ENCODE measurements around the gene PADI2. TPM values are rescaled to one million over a fixed set of nuclear protein-coding genes. Genes with fewer than 3 reads are reported as not detected.

The PADI2 gene
- 0.37 TPM for polyA plus RNA-seq (2013)

DNA sequence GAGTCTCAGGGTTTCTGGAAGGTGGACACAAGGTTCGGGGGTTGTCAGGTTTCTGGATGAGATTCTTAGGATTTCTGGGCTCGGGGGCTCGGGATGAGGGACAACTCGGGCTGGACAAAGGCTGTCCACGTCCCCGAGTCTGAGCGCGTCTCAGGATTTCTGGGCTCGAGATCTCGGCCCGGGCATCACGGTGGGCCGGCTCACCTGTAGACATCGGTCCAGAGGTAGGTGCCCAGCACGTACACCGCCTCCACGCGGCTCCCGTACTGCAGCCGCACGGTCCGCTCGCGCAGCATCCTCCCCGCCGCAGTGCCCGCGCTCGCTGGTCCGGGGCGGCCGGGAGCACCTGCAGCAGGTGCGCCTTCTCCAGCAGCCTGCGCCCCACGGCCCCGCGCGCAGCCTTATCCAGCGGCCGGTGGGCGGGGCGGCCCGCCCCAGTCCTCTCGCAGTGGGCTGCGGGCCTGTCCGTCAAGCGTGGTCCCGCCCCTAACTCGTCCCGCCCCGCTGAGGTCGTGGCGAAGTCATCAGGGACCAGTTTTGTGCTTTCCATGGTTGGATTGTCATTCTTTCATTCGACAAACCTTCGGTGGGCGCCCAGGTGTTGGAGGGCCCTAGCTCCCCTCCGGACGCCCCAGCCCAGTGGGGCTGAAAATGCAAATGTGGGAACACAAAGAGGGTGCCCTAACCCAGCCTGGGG lies at the start of gene PADI2:
Gene PADI2, minus strand, starts transcription at position 376 of the 697 bp plus-strand sequence. Its CDS starts 80 bp downstream, at position 296.
- under 1% methylated on average over 52 of the region's 58 CpGs for WGBS (ENCODE audit: insufficient coverage)
- peaks cover 6 to 48% (median 32%) of the 10 kb centered on the region in 4 experiments for H3K4me1 ChIP-seq (ENCODE audit: control extremely low read depth in 1 of 4, control insufficient read depth in 4 of 4, insufficient read depth in 4 of 4, low read length in 3 of 4)
- CTCF ChIA-PET, result interaction anchor here (1.1 kb wide), 1 partner anchor 65 kb away, joined by 3 read pairs; no protein-coding TSS in a partner anchor

DNA sequence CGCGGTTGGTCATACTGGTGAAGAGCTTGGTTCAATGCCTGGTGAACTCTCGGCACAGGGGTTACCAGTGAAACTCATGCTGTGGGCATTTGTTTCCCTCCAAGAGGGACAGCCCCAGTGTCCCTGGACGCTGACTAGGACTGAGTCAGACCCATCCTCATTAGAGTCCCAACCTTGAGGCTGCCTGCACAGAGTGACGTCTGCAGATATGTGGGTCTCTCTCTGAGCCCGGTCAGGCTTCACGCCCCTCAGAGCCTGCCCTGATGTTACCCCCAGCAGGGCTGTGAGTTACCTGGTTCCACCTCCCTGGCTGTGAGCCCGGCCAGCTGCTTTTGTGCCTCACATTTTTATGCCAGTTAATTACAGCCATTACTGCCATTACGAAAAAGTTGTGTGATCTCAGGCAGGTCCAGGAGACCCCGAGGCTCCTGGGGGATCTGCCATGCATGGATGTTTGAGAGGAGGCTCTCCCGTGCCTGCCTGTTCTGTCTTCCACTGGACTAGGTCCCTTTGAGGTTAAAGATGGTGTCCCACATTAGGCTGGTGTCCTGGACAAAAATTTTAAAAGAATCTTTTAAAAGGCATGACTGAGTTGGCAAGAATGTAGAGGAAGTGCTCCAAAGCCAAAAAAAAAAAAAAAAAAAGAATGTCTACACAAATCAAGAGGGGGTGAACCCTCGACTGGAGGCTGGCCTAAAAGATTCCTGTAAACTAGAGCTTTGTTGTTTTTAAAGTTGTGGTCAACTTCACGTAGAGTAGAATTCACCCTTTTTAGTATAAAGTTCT lies 49.0 kb upstream of the PADI2 start:
- WGBS (ENCODE audit: insufficient coverage), result 85% methylated on average over 12 of the region's 13 CpGs
- H3K27me3 ChIP-seq (replicated peaks in 2 of 5; ENCODE audit: control insufficient read depth in 4 of 5, insufficient read depth in 5 of 5, low read length in 4 of 5), result no peaks in the 10 kb centered on the region
- no peak overlapping the region for H3K27ac ChIP-seq (ENCODE audit: insufficient read depth in 1 of 2, low read depth in 1 of 2, low read length in 2 of 2, poor library complexity in 1 of 2, severe bottlenecking in 2 of 2)
- CTCF ChIA-PET, result interaction anchor here (0.8 to 1.7 kb wide), 5 partner anchors 14 to 67 kb away, joined by 3 to 5 read pairs (median 3); no protein-coding TSS in a partner anchor
- no peaks in the 10 kb centered on the region for H3K9me3 ChIP-seq (ENCODE audit: control extremely low read depth in 1 of 5, control insufficient read depth in 4 of 5, insufficient read depth in 2 of 5, low read depth in 1 of 5, low read length in 4 of 5)
- POLR2A ChIA-PET, result no interaction called here
- no peak for DNase-seq
- no peak overlapping the region for H3K4me3 ChIP-seq (ENCODE audit: control insufficient read depth in 1 of 7, extremely low read depth in 1 of 7, insufficient read depth in 4 of 7, low read depth in 2 of 7, low read length in 6 of 7)
- H3K4me1 ChIP-seq (ENCODE audit: control extremely low read depth in 1 of 4, control insufficient read depth in 4 of 4, insufficient read depth in 4 of 4, low read length in 3 of 4), result peaks cover 0 to 7% (median 0%) of the 10 kb centered on the region in 4 experiments
- H3K36me3 ChIP-seq (ENCODE audit: control insufficient read depth in 4 of 4, insufficient read depth in 4 of 4, low read length in 3 of 4), result no peaks in the 10 kb centered on the region

More for the DNA sequence above, at the start of gene PADI2:
- DNase-seq, result peak; percentile 57 to 76 (median 76)
- Histone ChIP-seq H3K36me3 (ENCODE audit: control insufficient read depth in 4 of 4, insufficient read depth in 4 of 4, low read length in 3 of 4) (no peaks in the 10 kb centered on the region), H3K4me3 (ENCODE audit: control insufficient read depth in 1 of 7, extremely low read depth in 1 of 7, insufficient read depth in 4 of 7, low read depth in 2 of 7, low read length in 6 of 7) (peak within 1 kb of the TSS; percentile 40 to 72 (median 55)), H3K9me3 (ENCODE audit: control extremely low read depth in 1 of 5, control insufficient read depth in 4 of 5, insufficient read depth in 2 of 5, low read depth in 1 of 5, low read length in 4 of 5) (no peaks in the 10 kb centered on the region), H3K27me3 (replicated peaks in 2 of 5; ENCODE audit: control insufficient read depth in 4 of 5, insufficient read depth in 5 of 5, low read length in 4 of 5) (peaks cover 0 to 27% (median 16%) of the 10 kb centered on the region in 5 experiments), H3K27ac (ENCODE audit: insufficient read depth in 1 of 2, low read depth in 1 of 2, low read length in 2 of 2, poor library complexity in 1 of 2, severe bottlenecking in 2 of 2) (no peak within 1 kb of the TSS)
- POLR2A ChIA-PET, result no interaction called here

DNA sequence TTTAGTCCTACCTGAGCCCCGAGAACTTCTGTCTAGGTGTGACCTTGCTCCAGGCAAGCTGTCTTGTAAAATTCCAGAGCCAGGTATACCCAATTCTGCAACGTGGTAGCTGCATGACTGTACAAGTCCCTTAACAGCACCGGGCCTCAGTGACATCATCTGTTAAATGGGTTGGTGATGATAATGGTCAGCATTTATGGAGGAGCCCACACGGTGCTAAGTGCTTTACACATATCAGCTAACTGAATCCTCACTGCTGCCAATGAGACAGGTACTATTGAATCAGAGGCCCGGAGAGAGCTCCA lies 48.5 kb upstream of the PADI2 start:
- WGBS (ENCODE audit: insufficient coverage), result 89% methylated on average over 5 of the region's 5 CpGs
- no peaks in the 10 kb centered on the region for H3K36me3 ChIP-seq (ENCODE audit: control insufficient read depth in 4 of 4, insufficient read depth in 4 of 4, low read length in 3 of 4)

DNA sequence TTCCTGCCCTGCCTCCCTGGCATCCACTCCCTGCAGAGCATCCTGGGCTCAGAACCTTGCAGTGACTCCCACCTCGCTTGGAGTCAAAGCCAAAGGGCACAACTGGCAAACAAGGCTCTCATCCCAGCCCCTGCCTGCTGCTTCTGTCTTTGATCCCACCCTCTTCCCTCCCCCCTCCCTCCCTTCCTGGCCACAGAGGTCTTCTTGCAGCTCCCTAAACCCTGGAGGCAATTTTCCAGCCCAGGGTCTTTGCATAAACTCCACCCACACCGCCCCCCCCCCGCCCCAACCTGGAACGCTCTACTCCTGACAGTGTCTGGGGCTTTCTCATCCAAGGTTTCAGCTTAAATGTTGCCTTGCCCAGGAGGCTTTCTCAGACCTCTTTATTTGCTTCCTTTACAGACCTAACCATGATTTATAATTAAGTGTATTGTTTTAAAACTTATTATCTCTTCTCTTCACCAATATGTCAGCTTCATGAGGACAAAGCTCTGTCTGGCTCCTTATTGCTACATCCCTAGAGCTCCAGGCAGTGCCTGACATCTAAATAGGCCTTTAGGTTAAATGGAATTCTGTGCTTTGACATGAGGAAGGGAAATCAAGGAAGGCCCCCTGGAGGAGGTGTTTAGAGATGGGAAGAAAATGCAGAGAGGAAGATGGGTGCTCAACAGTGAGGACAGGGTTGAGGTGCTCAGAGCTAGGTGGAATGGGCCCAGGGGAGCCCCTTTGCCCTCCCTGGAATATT lies 48.0 kb upstream of the PADI2 start:
- no peaks in the 10 kb centered on the region for H3K36me3 ChIP-seq (ENCODE audit: control insufficient read depth in 4 of 4, insufficient read depth in 4 of 4, low read length in 3 of 4)
- no peaks in the 10 kb centered on the region for H3K9me3 ChIP-seq (ENCODE audit: control extremely low read depth in 1 of 5, control insufficient read depth in 4 of 5, insufficient read depth in 2 of 5, low read depth in 1 of 5, low read length in 4 of 5)
- ChIA-PET POLR2A (no interaction called here), CTCF (interaction anchor here (0.8 to 1.7 kb wide), 5 partner anchors 9 to 72 kb away, joined by 3 to 5 read pairs (median 3); no protein-coding TSS in a partner anchor)
- 64% methylated on average over 2 of the region's 4 CpGs for WGBS (ENCODE audit: insufficient coverage)
- DNase-seq, result no peak
- H3K27ac ChIP-seq (ENCODE audit: insufficient read depth in 1 of 2, low read depth in 1 of 2, low read length in 2 of 2, poor library complexity in 1 of 2, severe bottlenecking in 2 of 2), result no peak overlapping the region
- H3K27me3 ChIP-seq (replicated peaks in 2 of 5; ENCODE audit: control insufficient read depth in 4 of 5, insufficient read depth in 5 of 5, low read length in 4 of 5), result no peaks in the 10 kb centered on the region
- peaks cover 0 to 7% (median 0%) of the 10 kb centered on the region in 4 experiments for H3K4me1 ChIP-seq (ENCODE audit: control extremely low read depth in 1 of 4, control insufficient read depth in 4 of 4, insufficient read depth in 4 of 4, low read length in 3 of 4)
- H3K4me3 ChIP-seq (ENCODE audit: control insufficient read depth in 1 of 7, extremely low read depth in 1 of 7, insufficient read depth in 4 of 7, low read depth in 2 of 7, low read length in 6 of 7), result no peak overlapping the region

More for the DNA sequence above, 48.5 kb upstream of the PADI2 start:
- Histone ChIP-seq H3K9me3 (ENCODE audit: control extremely low read depth in 1 of 5, control insufficient read depth in 4 of 5, insufficient read depth in 2 of 5, low read depth in 1 of 5, low read length in 4 of 5) (no peaks in the 10 kb centered on the region), H3K27ac (ENCODE audit: insufficient read depth in 1 of 2, low read depth in 1 of 2, low read length in 2 of 2, poor library complexity in 1 of 2, severe bottlenecking in 2 of 2) (no peak overlapping the region), H3K4me3 (ENCODE audit: control insufficient read depth in 1 of 7, extremely low read depth in 1 of 7, insufficient read depth in 4 of 7, low read depth in 2 of 7, low read length in 6 of 7) (no peak overlapping the region), H3K4me1 (ENCODE audit: control extremely low read depth in 1 of 4, control insufficient read depth in 4 of 4, insufficient read depth in 4 of 4, low read length in 3 of 4) (peaks cover 0 to 7% (median 0%) of the 10 kb centered on the region in 4 experiments), H3K27me3 (replicated peaks in 2 of 5; ENCODE audit: control insufficient read depth in 4 of 5, insufficient read depth in 5 of 5, low read length in 4 of 5) (no peaks in the 10 kb centered on the region)
- DNase-seq, result no peak
- ChIA-PET POLR2A (no interaction called here), CTCF (interaction anchor here (0.8 to 1.7 kb wide), 5 partner anchors 9 to 68 kb away, joined by 3 to 5 read pairs (median 3); no protein-coding TSS in a partner anchor)

DNA sequence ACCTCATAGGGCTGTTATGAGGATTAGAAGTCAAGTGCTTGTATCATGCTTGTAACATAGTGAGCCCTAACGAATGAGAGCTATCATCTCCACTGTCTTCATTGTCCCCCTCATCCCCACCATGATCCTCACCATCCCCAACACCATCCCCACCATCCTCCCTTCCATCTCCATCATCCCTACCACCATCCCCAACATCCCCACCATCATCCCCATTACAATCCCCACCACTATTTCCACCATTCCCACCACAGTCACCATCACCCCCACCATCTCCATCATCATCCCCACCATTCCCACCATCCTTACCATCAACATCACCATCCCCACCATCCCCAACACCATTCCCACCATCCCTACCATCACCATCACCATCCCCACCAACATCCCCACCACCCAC lies 46.6 kb upstream of the PADI2 start:
- POLR2A ChIA-PET, result no interaction called here
- Histone ChIP-seq H3K27ac (ENCODE audit: insufficient read depth in 1 of 2, low read depth in 1 of 2, low read length in 2 of 2, poor library complexity in 1 of 2, severe bottlenecking in 2 of 2) (no peak overlapping the region), H3K9me3 (ENCODE audit: control extremely low read depth in 1 of 5, control insufficient read depth in 4 of 5, insufficient read depth in 2 of 5, low read depth in 1 of 5, low read length in 4 of 5) (no peaks in the 10 kb centered on the region), H3K4me1 (ENCODE audit: control extremely low read depth in 1 of 4, control insufficient read depth in 4 of 4, insufficient read depth in 4 of 4, low read length in 3 of 4) (peaks cover 0 to 7% (median 0%) of the 10 kb centered on the region in 4 experiments), H3K4me3 (ENCODE audit: control insufficient read depth in 1 of 7, extremely low read depth in 1 of 7, insufficient read depth in 4 of 7, low read depth in 2 of 7, low read length in 6 of 7) (no peak overlapping the region), H3K27me3 (replicated peaks in 2 of 5; ENCODE audit: control insufficient read depth in 4 of 5, insufficient read depth in 5 of 5, low read length in 4 of 5) (no peaks in the 10 kb centered on the region), H3K36me3 (ENCODE audit: control insufficient read depth in 4 of 4, insufficient read depth in 4 of 4, low read length in 3 of 4) (no peaks in the 10 kb centered on the region)
- WGBS (ENCODE audit: insufficient coverage), result 100% methylated on average over 1 of the region's 1 CpG
- no peak for DNase-seq
- CTCF ChIA-PET, result no interaction called here

DNA sequence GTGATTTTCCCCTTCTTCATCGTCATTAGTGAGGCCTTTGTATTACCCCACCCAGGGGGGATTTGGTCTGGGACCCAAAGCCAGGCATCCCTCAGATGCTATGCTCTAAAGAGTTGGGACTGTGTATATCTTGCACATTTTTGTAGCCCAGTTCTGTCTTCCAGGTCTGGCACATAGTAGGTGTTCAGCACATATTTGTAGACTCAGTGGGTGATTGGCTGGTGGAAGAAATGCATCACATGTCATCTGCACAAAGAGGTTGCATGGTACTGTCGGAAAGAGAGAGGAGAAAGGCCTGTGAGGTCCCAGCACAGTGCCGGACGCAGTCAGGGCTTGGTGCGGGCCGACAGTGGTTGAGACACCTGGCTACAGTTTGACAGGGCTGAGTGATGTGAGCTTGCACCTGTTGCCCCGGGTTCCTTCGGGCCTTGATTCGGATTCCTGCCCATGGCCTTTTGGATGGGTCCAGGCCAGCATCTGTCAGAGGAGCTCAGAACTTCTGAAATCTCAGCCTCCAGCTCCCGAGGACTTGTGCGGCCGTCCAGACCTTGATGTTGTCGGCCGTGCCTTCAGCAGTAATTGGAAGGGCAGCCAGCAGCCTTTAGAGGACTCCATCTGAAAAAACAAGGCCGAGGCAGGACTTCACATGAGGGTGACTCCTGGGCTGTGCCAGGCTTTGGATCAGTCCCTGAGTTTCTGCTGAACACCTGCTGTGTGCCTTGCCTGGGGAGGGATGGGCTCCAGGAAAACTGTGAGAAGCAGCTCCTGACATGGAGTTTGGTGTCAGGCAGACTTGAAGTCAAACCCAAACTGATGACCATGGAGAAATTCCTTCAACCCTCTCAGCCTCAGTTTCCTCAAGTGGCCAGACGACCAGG lies 44.8 kb upstream of the PADI2 start:
- Histone ChIP-seq H3K4me1 (ENCODE audit: control extremely low read depth in 1 of 4, control insufficient read depth in 4 of 4, insufficient read depth in 4 of 4, low read length in 3 of 4) (peaks cover 0 to 7% (median 0%) of the 10 kb centered on the region in 4 experiments), H3K9me3 (ENCODE audit: control extremely low read depth in 1 of 5, control insufficient read depth in 4 of 5, insufficient read depth in 2 of 5, low read depth in 1 of 5, low read length in 4 of 5) (no peaks in the 10 kb centered on the region), H3K27ac (ENCODE audit: insufficient read depth in 1 of 2, low read depth in 1 of 2, low read length in 2 of 2, poor library complexity in 1 of 2, severe bottlenecking in 2 of 2) (no peak overlapping the region), H3K36me3 (ENCODE audit: control insufficient read depth in 4 of 4, insufficient read depth in 4 of 4, low read length in 3 of 4) (no peaks in the 10 kb centered on the region), H3K4me3 (ENCODE audit: control insufficient read depth in 1 of 7, extremely low read depth in 1 of 7, insufficient read depth in 4 of 7, low read depth in 2 of 7, low read length in 6 of 7) (no peak overlapping the region), H3K27me3 (replicated peaks in 2 of 5; ENCODE audit: control insufficient read depth in 4 of 5, insufficient read depth in 5 of 5, low read length in 4 of 5) (no peaks in the 10 kb centered on the region)
- ChIA-PET POLR2A (no interaction called here), CTCF (interaction anchor here (0.7 kb wide), 1 partner anchor 15 kb away, joined by 3 read pairs; no protein-coding TSS in a partner anchor)
- WGBS (ENCODE audit: insufficient coverage), result 96% methylated on average over 14 of the region's 16 CpGs
- no peak for DNase-seq
